SU-DHL-6 (cell line): Measurements from ENCODE around the gene PLXNC1.

Experiments used
- H2AFZ ChIP-seq: fragments of 200-600 bp; sonication (generic); 2 replicates; pipeline ENCODE4 v1.6.1; 2014; ENCODE audit warnings: low read depth, mild to moderate bottlenecking, moderate library complexity, mixed read lengths, antibody characterized with exemption, low read length; ENCODE audit not compliant: severe bottlenecking
- H3F3A ChIP-seq: fragments of 200-600 bp; shearing (Covaris generic); 2 replicates; pipeline ENCODE4 v1.6.0; 2016; ENCODE audit warnings: antibody characterized with exemption, mild to moderate bottlenecking; ENCODE audit not compliant: insufficient read depth
- H3K27ac ChIP-seq: fragments of 200-600 bp; sonication (generic); 2 replicates; pipeline ENCODE4 v1.5.1; 2016; ENCODE audit warnings: low read depth, mild to moderate bottlenecking, low read length, moderate library complexity, mixed read lengths
- H3K27me3 ChIP-seq: fragments of 200-600 bp; sonication (generic), shearing (Covaris generic); 2 replicates; pipeline ENCODE4 v1.6.0; 2014; ENCODE audit warnings: mild to moderate bottlenecking, low read length
- H3K36me3 ChIP-seq: fragments of 200-600 bp; sonication (generic); 2 replicates; pipeline ENCODE4 v1.6.1; 2014; ENCODE audit warnings: mild to moderate bottlenecking, low read length, mixed read lengths
- H3K4me2 ChIP-seq: fragments of 300-600, 200-600 bp; shearing (Covaris generic), sonication (generic); 2 replicates; pipeline ENCODE4 v1.6.0; 2014; ENCODE audit warnings: low read length, low read depth, mild to moderate bottlenecking; ENCODE audit not compliant: poor library complexity, severe bottlenecking
- H3K4me3 ChIP-seq: fragments of 200-600 bp; sonication (generic); 2 replicates; pipeline ENCODE4 v1.5.1; 2014; ENCODE audit warnings: antibody characterized with exemption, low read length, mild to moderate bottlenecking, mixed read lengths; ENCODE audit not compliant: insufficient read depth, poor library complexity, severe bottlenecking
- H3K79me2 ChIP-seq: fragments of 200-600 bp; sonication (generic); 2 replicates; pipeline ENCODE4 v1.6.1; 2014; ENCODE audit warnings: mild to moderate bottlenecking, low read length, moderate library complexity; ENCODE audit not compliant: insufficient read depth
- H3K9ac ChIP-seq: fragments of 200-600 bp; sonication (generic); 2 replicates; pipeline ENCODE4 v1.7.0; 2014; ENCODE audit warnings: mild to moderate bottlenecking, low read length
- H3K9me2 ChIP-seq: fragments of 200-600 bp; sonication (generic); replicated peaks from 2 replicates; pipeline ENCODE4 v1.6.1; 2014; ENCODE audit warnings: low read length; ENCODE audit not compliant: insufficient read depth
- H3K9me3 ChIP-seq: fragments of 200-600 bp; sonication (generic); 2 replicates; pipeline ENCODE4 v1.6.1; 2014; ENCODE audit warnings: low read length, mixed read lengths; ENCODE audit not compliant: insufficient read depth
- H4K20me1 ChIP-seq: fragments of 200-600 bp; sonication (generic); 2 replicates; pipeline ENCODE4 v1.6.1; 2014; ENCODE audit warnings: low read depth, mild to moderate bottlenecking, antibody characterized with exemption, low read length, moderate library complexity, mixed read lengths
- CTCF ChIP-seq: fragments of 200-600 bp; sonication (generic); IDR thresholded peaks from one replicate; pipeline ENCODE4 v1.5.1; 2017; ENCODE audit warnings: antibody characterized with exemption, mild to moderate bottlenecking, low read length, moderate library complexity; ENCODE audit not compliant: insufficient read depth, poor library complexity, severe bottlenecking
- EZH2phosphoT487 ChIP-seq: fragments of 200-600 bp; sonication (generic), shearing (Covaris generic); conservative IDR thresholded peaks from 2 replicates; pipeline ENCODE4 v1.6.1; 2018; ENCODE audit warnings: mild to moderate bottlenecking, antibody characterized with exemption, low read length, moderate library complexity, mixed read lengths

The PLXNC1 gene

GRCh38 chr12:94266796-94267536 is 118.6 kb downstream of the PLXNC1 start:
- Histone ChIP-seq H3K9me3 (no peaks in the 10 kb centered on the region), H4K20me1 (no peaks in the 10 kb centered on the region), H3K27ac (no peak overlapping the region), H3K27me3 (no peaks in the 10 kb centered on the region), H3K4me2 (no peak overlapping the region), H3K9ac (no peak overlapping the region), H3K9me2 (no peaks in the 10 kb centered on the region), H2AFZ (no peak overlapping the region), H3K4me3 (no peak overlapping the region), H3F3A (no peaks in the 10 kb centered on the region), H3K36me3 (no peaks in the 10 kb centered on the region; the same call in 1 of the 2 replicates), H3K79me2 (no peaks in the 10 kb centered on the region)
- TF ChIP-seq CTCF: no peak
- TF ChIP-seq EZH2phosphoT487: no peak

- no peak overlapping the region for H3K9ac ChIP-seq
- no peaks in the 10 kb centered on the region for H3K9me2 ChIP-seq
- no peaks in the 10 kb centered on the region for H4K20me1 ChIP-seq
- H3K27ac ChIP-seq: no peak overlapping the region
- TF ChIP-seq CTCF (no peak), EZH2phosphoT487 (no peak)
- no peaks in the 10 kb centered on the region for H3K9me3 ChIP-seq
- H3K36me3 ChIP-seq: no peaks in the 10 kb centered on the region; the same call in 1 of the 2 replicates
- no peaks in the 10 kb centered on the region for H3F3A ChIP-seq
- no peak overlapping the region for H3K4me3 ChIP-seq
- H2AFZ ChIP-seq: no peak overlapping the region
- no peaks in the 10 kb centered on the region for H3K27me3 ChIP-seq
- no peak overlapping the region for H3K4me2 ChIP-seq
- H3K79me2 ChIP-seq: no peaks in the 10 kb centered on the region
Measured at GRCh38 chr12:94267537-94267872, 119.1 kb downstream of the PLXNC1 start.

- Histone ChIP-seq H3K27me3 (no peaks in the 10 kb centered on the region), H3K4me3 (no peak overlapping the region), H3K27ac (no peak overlapping the region), H3K36me3 (no peaks in the 10 kb centered on the region; the same call in 1 of the 2 replicates), H3K9ac (no peak overlapping the region), H3K9me2 (no peaks in the 10 kb centered on the region), H4K20me1 (no peaks in the 10 kb centered on the region), H3K79me2 (no peaks in the 10 kb centered on the region), H3F3A (no peaks in the 10 kb centered on the region), H3K9me3 (no peaks in the 10 kb centered on the region), H2AFZ (no peak overlapping the region), H3K4me2 (no peak overlapping the region)
- TF ChIP-seq CTCF (no peak), EZH2phosphoT487 (no peak)
Measured at GRCh38 chr12:94267921-94268471, 119.6 kb downstream of the PLXNC1 start.
